Measurements from ENCODE around the gene WNT4.
A peak's percentile ranks its signal among the peaks of the same experiment; 100 is the strongest.
"Not testable (repeated sequence)": the region's sequence is repeated elsewhere in the genome, so short reads cannot be mapped to it uniquely, and the experiment has no call there.

The WNT4 gene

DNA sequence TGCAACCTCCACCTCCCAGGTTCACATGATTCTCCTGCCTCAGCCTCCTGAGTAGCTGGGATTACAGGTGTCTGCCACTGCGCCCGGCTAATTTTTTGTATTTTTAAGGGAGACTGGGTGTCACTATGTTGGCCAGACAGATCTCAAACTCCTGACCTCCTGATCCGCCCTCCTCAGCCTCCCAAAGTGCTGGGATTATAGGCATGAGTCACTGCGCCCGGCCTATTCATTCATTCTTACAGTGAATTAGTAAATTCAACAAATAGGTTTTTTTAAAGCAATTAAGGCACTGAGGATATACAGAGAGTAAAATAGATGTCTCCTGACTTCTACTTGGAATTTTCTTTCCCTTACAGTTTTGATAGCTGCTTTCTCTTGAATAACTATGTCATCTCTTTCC, 46.9 kb downstream of the WNT4 start:
- H3K4me1 ChIP-seq (ENCODE audit: control insufficient read depth, insufficient read depth, low read length): peaks cover 7% of the 10 kb centered on the region
- H3K27me3 ChIP-seq (ENCODE audit: control insufficient read depth in 1 of 2, insufficient read depth in 2 of 2, low read length in 2 of 2): no peaks in the 10 kb centered on the region
- H3K9me3 ChIP-seq (ENCODE audit: control insufficient read depth in 2 of 2, low read length in 2 of 2): no peaks in the 10 kb centered on the region
- peaks cover 18 to 24% of the 10 kb centered on the region in 2 donors for H3K36me3 ChIP-seq (ENCODE audit: control insufficient read depth in 2 of 2, insufficient read depth in 2 of 2, low read length in 2 of 2)
- no peak overlapping the region for H3K4me3 ChIP-seq (ENCODE audit: low read length in 2 of 2)
- H3K9ac ChIP-seq (ENCODE audit: low read length in 2 of 2): no peak overlapping the region
- no peak overlapping the region for H3K27ac ChIP-seq (ENCODE audit: low read length)

DNA sequence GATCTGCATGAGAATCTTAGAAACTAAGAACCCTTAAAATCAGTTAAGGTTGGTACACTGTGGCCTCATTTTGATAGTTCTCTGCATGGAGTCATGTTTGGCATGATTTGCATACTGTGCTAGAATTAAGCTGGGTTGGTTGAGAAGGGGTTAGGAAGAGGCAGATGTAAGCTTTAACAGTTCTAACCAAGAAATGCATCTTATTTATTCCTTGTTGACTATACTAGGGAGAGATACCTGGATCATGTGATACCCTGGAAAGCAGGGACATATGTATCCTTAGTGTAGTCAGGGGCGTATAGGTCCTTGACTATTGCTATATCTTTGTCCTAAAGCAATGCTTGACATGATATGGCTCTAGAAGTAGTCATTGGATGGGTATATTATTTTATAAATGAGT, 49.4 kb downstream of the WNT4 start:
- H3K9me3 ChIP-seq (ENCODE audit: control insufficient read depth in 2 of 2, low read length in 2 of 2): no peaks in the 10 kb centered on the region
- H3K4me1 ChIP-seq (ENCODE audit: control insufficient read depth, insufficient read depth, low read length): peaks cover 25% of the 10 kb centered on the region
- H3K9ac ChIP-seq (ENCODE audit: low read length in 2 of 2): no peak overlapping the region
- H3K4me3 ChIP-seq (ENCODE audit: low read length in 2 of 2): no peak overlapping the region
- no peak overlapping the region for H3K27ac ChIP-seq (ENCODE audit: low read length)
- no peaks in the 10 kb centered on the region for H3K27me3 ChIP-seq (ENCODE audit: control insufficient read depth in 1 of 2, insufficient read depth in 2 of 2, low read length in 2 of 2)
- H3K36me3 ChIP-seq (ENCODE audit: control insufficient read depth in 2 of 2, insufficient read depth in 2 of 2, low read length in 2 of 2): peaks cover 18 to 21% of the 10 kb centered on the region in 2 donors

DNA sequence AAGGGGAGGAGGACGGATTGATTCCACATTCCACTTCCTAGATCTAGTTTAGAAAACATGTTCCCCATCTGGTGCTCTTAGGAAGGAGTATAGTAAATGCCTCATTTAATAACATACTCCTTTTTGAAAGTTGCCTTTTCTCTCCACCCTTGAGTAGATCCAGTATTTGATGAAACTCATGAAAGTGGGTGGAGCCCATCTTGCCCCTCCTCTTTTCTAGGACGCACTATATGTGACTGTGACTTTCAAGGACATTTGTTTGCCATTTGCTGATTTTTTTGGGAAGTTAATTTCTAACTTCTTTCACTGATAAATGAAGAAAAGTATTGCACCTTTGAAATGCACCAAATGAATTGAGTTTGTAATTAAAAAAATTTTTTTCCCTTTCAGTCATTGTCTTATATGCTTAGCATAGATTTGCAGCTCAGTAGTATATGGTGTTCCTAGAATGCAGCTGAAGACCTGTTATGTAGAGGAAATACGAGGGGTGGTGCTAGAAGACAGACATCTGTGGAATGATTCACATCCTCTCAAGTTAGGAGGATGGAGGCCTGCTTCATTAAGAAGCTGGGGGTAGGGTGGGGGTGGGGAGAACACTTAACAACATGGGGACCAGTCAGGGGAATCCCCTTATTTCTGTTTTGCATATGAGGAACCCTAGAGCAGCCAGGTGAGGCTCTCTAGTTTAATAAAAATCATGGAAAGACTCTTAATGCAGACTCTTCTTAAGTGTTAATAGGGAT, 50.7 kb downstream of the WNT4 start:
- not testable (repeated sequence) for H3K9ac ChIP-seq (ENCODE audit: low read length in 2 of 2); H3K9me3 ChIP-seq (ENCODE audit: control insufficient read depth in 2 of 2, low read length in 2 of 2); H3K27me3 ChIP-seq (ENCODE audit: control insufficient read depth in 1 of 2, insufficient read depth in 2 of 2, low read length in 2 of 2); H3K4me3 ChIP-seq (ENCODE audit: low read length in 2 of 2); H3K27ac ChIP-seq (ENCODE audit: low read length)
- H3K36me3 ChIP-seq (ENCODE audit: control insufficient read depth in 2 of 2, insufficient read depth in 2 of 2, low read length in 2 of 2): peaks cover 14 to 15% of the 10 kb centered on the region in 2 donors
- H3K4me1 ChIP-seq (ENCODE audit: control insufficient read depth, insufficient read depth, low read length): peaks cover 30% of the 10 kb centered on the region

DNA sequence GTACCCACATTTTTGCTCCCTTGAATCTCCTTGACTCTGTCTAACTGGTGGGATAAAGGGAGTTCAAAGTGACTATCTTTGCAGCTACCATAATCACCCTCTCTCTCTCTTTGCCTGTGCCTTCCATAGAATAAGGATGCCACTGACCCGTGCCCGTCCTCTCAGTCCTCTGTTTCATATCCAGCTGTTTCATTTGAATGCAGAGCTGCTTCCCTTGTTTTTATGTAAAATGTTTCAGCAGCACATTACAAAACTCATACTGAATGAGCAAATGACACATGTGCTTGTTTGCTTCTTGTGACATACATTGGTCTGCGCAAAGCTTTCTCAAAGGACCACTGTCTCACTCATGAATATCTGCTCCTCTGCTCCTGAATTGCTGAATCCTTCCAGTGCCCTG, 52.0 kb downstream of the WNT4 start:
- Histone ChIP-seq H3K4me1 (ENCODE audit: control insufficient read depth, insufficient read depth, low read length) (peaks cover 30% of the 10 kb centered on the region), H3K9ac (ENCODE audit: low read length in 2 of 2) (no peak overlapping the region), H3K27me3 (ENCODE audit: control insufficient read depth in 1 of 2, insufficient read depth in 2 of 2, low read length in 2 of 2) (no peaks in the 10 kb centered on the region)

DNA sequence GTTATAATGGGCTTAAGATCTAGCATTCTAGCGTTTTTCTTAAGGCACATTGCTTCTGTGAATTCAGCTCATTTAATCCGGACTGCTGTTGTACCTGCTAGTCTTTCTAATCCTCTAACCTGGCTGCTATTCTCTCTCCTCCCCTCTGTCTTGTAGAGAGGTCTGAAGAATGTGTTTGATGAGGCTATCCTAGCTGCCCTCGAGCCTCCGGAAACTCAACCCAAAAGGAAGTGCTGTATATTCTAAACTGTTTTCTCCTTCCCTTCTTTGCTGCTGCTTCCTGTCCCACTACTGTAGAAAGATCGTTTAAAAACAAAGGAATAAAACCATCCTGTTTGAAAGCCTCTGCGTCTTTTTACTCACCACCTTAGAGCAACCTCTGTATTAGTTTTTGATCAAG, 53.1 kb downstream of the WNT4 start:
- Histone ChIP-seq H3K4me1 (ENCODE audit: control insufficient read depth, insufficient read depth, low read length) (peaks cover 30% of the 10 kb centered on the region), H3K36me3 (ENCODE audit: control insufficient read depth in 2 of 2, insufficient read depth in 2 of 2, low read length in 2 of 2) (peaks cover 13 to 17% of the 10 kb centered on the region in 2 donors), H3K9me3 (ENCODE audit: control insufficient read depth in 2 of 2, low read length in 2 of 2) (no peaks in the 10 kb centered on the region), H3K4me3 (ENCODE audit: low read length in 2 of 2) (no peak overlapping the region), H3K27me3 (ENCODE audit: control insufficient read depth in 1 of 2, insufficient read depth in 2 of 2, low read length in 2 of 2) (no peaks in the 10 kb centered on the region), H3K27ac (ENCODE audit: low read length) (no peak overlapping the region), H3K9ac (ENCODE audit: low read length in 2 of 2) (no peak overlapping the region)

More for the DNA sequence above, 52.0 kb downstream of the WNT4 start:
- Histone ChIP-seq H3K36me3 (ENCODE audit: control insufficient read depth in 2 of 2, insufficient read depth in 2 of 2, low read length in 2 of 2) (peaks cover 13 to 17% of the 10 kb centered on the region in 2 donors), H3K9me3 (ENCODE audit: control insufficient read depth in 2 of 2, low read length in 2 of 2) (no peaks in the 10 kb centered on the region), H3K4me3 (ENCODE audit: low read length in 2 of 2) (no peak overlapping the region), H3K27ac (ENCODE audit: low read length) (no peak overlapping the region)

DNA sequence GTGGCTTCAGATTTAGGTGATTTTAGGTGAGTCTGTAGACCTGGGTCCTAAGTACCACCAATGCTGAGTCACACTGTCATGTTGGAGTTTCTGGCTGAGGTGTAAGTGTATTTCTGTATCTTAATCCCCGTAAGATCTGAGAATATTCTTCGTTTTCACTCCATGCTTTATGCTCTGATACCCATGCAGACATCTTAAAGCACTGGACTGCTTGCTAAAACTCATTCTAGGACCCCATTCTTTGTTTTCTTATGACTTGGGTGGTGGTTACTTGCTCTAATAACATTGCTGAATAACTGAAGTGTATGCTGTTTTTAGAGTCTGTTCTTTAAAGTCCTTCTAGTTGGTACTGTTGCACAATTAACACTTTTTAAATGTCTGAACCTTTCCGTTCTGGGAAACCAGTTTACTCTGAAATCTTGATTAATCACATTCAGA, 53.7 kb downstream of the WNT4 start:
- Histone ChIP-seq H3K27me3 (ENCODE audit: control insufficient read depth in 1 of 2, insufficient read depth in 2 of 2, low read length in 2 of 2) (no peaks in the 10 kb centered on the region), H3K4me1 (ENCODE audit: control insufficient read depth, insufficient read depth, low read length) (peaks cover 30% of the 10 kb centered on the region), H3K4me3 (ENCODE audit: low read length in 2 of 2) (peak overlapping the region in 1 of 2 donors; percentile 52), H3K36me3 (ENCODE audit: control insufficient read depth in 2 of 2, insufficient read depth in 2 of 2, low read length in 2 of 2) (peaks cover 11 to 17% of the 10 kb centered on the region in 2 donors), H3K27ac (ENCODE audit: low read length) (no peak overlapping the region), H3K9ac (ENCODE audit: low read length in 2 of 2) (peak overlapping the region in 1 of 2 donors; percentile 1), H3K9me3 (ENCODE audit: control insufficient read depth in 2 of 2, low read length in 2 of 2) (no peaks in the 10 kb centered on the region)

DNA sequence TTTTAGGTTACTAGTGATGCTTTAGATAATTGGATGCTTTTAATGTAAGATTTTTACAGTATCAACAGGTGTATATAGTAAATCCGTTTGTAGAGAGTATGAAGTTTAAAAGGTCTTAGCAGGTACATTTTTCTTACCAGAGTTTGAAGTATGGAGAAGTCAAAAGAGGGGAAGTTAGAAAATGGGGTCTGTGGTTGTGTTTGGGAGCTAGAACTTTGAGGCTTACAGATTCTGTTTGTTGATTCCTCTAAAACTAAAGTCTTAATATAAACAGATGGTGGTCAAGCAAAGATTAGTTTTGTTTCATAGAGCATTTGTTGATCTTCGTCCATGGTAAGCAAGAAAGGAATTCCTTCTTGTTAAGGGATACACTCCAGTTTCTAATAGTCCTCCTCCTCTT, 54.6 kb downstream of the WNT4 start:
- Histone ChIP-seq H3K4me1 (ENCODE audit: control insufficient read depth, insufficient read depth, low read length) (peaks cover 34% of the 10 kb centered on the region), H3K27me3 (ENCODE audit: control insufficient read depth in 1 of 2, insufficient read depth in 2 of 2, low read length in 2 of 2) (no peaks in the 10 kb centered on the region), H3K27ac (ENCODE audit: low read length) (no peak overlapping the region), H3K4me3 (ENCODE audit: low read length in 2 of 2) (no peak overlapping the region), H3K36me3 (ENCODE audit: control insufficient read depth in 2 of 2, insufficient read depth in 2 of 2, low read length in 2 of 2) (peaks cover 10 to 17% of the 10 kb centered on the region in 2 donors), H3K9ac (ENCODE audit: low read length in 2 of 2) (no peak overlapping the region), H3K9me3 (ENCODE audit: control insufficient read depth in 2 of 2, low read length in 2 of 2) (no peaks in the 10 kb centered on the region)

DNA sequence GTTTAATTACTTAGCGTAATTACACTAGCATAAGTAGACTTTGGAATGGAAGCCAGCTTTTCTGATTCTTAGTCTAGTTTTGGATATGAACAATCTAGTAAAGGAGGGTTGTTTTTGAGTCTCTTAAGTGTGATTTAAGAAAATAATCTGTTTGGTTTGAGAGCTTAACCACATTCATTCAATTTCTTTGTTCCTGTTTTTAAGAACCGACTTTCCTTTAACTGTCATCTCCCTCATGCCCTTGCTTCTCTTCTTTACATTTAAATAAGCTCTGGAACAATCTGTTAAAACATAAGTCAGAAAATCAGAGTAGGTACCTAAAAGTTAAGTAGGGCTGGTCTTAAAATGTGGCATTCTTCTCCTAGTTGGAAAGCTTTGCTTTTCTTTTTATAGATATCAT, 62.7 kb downstream of the WNT4 start:
- peaks cover 0 to 22% of the 10 kb centered on the region in 2 donors for H3K36me3 ChIP-seq (ENCODE audit: control insufficient read depth in 2 of 2, insufficient read depth in 2 of 2, low read length in 2 of 2)
- no peak overlapping the region for H3K9ac ChIP-seq (ENCODE audit: low read length in 2 of 2)
- no peaks in the 10 kb centered on the region for H3K9me3 ChIP-seq (ENCODE audit: control insufficient read depth in 2 of 2, low read length in 2 of 2)
- H3K4me1 ChIP-seq (ENCODE audit: control insufficient read depth, insufficient read depth, low read length): peaks cover 18% of the 10 kb centered on the region
- H3K27ac ChIP-seq (ENCODE audit: low read length): no peak overlapping the region
- H3K4me3 ChIP-seq (ENCODE audit: low read length in 2 of 2): no peak overlapping the region
- no peaks in the 10 kb centered on the region for H3K27me3 ChIP-seq (ENCODE audit: control insufficient read depth in 1 of 2, insufficient read depth in 2 of 2, low read length in 2 of 2)

DNA sequence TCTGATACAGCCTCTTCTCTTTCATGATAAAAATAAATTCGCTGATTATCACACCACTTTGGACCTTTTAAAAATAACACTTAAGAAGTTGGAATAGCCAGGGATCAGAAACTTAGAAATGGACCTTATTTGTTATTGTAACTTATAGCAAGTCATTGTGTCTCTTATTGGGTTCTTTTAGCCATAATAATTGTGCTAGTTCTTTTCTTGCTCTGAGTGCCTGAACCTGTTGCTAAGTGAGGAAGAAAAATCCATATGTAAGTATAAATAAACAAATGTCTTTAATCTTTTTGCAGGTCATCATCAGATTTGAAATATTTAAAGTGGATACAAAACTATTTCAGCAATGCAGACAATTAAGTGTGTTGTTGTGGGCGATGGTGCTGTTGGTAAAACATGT, 64.8 kb downstream of the WNT4 start:
- Histone ChIP-seq H3K4me1 (ENCODE audit: control insufficient read depth, insufficient read depth, low read length) (peaks cover 15% of the 10 kb centered on the region), H3K9me3 (ENCODE audit: control insufficient read depth in 2 of 2, low read length in 2 of 2) (no peaks in the 10 kb centered on the region), H3K27ac (ENCODE audit: low read length) (no peak overlapping the region), H3K36me3 (ENCODE audit: control insufficient read depth in 2 of 2, insufficient read depth in 2 of 2, low read length in 2 of 2) (peaks cover 0 to 22% of the 10 kb centered on the region in 2 donors), H3K27me3 (ENCODE audit: control insufficient read depth in 1 of 2, insufficient read depth in 2 of 2, low read length in 2 of 2) (no peaks in the 10 kb centered on the region), H3K9ac (ENCODE audit: low read length in 2 of 2) (no peak overlapping the region), H3K4me3 (ENCODE audit: low read length in 2 of 2) (no peak overlapping the region)

DNA sequence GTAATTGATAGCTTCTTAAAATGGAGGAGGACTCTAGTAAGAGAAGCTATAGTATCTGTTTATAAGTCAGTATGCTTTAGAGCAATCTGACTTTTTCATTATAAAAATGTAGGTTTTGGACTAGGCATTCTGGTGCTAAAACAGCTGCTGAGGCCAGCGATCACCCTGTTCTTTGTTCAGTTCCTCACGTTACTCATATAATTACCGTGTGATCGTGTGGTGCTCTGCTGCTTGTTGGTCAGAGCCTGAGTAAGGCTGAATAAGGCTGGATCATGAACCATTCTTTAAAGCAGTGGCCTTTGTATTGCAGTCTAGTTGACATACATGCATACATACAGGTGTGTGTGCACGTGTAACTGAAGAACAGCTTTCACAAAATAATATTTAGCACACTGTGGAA, 65.2 kb downstream of the WNT4 start:
- no peaks in the 10 kb centered on the region for H3K9me3 ChIP-seq (ENCODE audit: control insufficient read depth in 2 of 2, low read length in 2 of 2)
- no peaks in the 10 kb centered on the region for H3K27me3 ChIP-seq (ENCODE audit: control insufficient read depth in 1 of 2, insufficient read depth in 2 of 2, low read length in 2 of 2)
- no peak overlapping the region for H3K9ac ChIP-seq (ENCODE audit: low read length in 2 of 2)
- no peak overlapping the region for H3K27ac ChIP-seq (ENCODE audit: low read length)
- peaks cover 0 to 22% of the 10 kb centered on the region in 2 donors for H3K36me3 ChIP-seq (ENCODE audit: control insufficient read depth in 2 of 2, insufficient read depth in 2 of 2, low read length in 2 of 2)
- H3K4me1 ChIP-seq (ENCODE audit: control insufficient read depth, insufficient read depth, low read length): peaks cover 17% of the 10 kb centered on the region
- no peak overlapping the region for H3K4me3 ChIP-seq (ENCODE audit: low read length in 2 of 2)

DNA sequence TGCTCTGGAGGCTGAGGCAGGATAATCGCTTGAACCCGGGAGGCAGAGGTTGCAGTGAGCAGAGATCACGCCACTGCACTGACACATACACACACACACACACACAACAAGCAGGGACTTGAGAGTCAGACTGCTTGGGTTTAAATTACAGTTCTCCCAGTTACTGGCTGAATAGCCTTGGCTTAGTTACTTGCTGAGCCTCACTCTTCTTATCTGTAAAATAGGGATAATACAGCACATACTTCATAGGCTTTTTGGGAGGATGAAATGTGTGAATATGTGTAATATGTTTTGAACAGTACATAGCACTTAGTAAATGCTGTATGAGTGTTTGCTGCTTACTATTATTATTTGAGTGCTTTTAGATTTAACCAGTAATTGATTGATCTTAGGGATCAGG, 66.6 kb downstream of the WNT4 start:
- Histone ChIP-seq H3K4me1 (ENCODE audit: control insufficient read depth, insufficient read depth, low read length) (peaks cover 18% of the 10 kb centered on the region), H3K36me3 (ENCODE audit: control insufficient read depth in 2 of 2, insufficient read depth in 2 of 2, low read length in 2 of 2) (peaks cover 0 to 11% of the 10 kb centered on the region in 2 donors), H3K9ac (ENCODE audit: low read length in 2 of 2) (no peak overlapping the region), H3K9me3 (ENCODE audit: control insufficient read depth in 2 of 2, low read length in 2 of 2) (no peaks in the 10 kb centered on the region), H3K27me3 (ENCODE audit: control insufficient read depth in 1 of 2, insufficient read depth in 2 of 2, low read length in 2 of 2) (no peaks in the 10 kb centered on the region), H3K27ac (ENCODE audit: low read length) (no peak overlapping the region), H3K4me3 (ENCODE audit: low read length in 2 of 2) (no peak overlapping the region)

Measured in stomach smooth muscle (tissue), 2 donors.